ENCODE measurements around the gene CLTCL1. TPM values are rescaled to one million over a fixed set of nuclear protein-coding genes. Genes with fewer than 3 reads are reported as not detected.

Gene CLTCL1
- total RNA-seq, 1 donor from 2014 or later, result 0.73 TPM

- no peak for DNase-seq (ENCODE audit: low spot score)
- Mint-ChIP-seq H3K36me3 (ENCODE audit: low read depth) (no peaks in the 10 kb centered on the region), H3K4me1 (ENCODE audit: low read depth) (peaks cover 35% of the 10 kb centered on the region), H3K9me3 (no peaks in the 10 kb centered on the region), H3K4me3 (peak overlapping the region; percentile 73), H3K27me3 (ENCODE audit: insufficient read depth) (peaks cover 4% of the 10 kb centered on the region), H3K27ac (no peak overlapping the region)
- intact Hi-C loops (cut with micrococcal nuclease), result loop anchor here (2.0 to 5.0 kb wide), 3 partner anchors 70 to 270 kb away; partner anchors contain the start of genes C22orf39 and MRPL40
Observed at GRCh38 chr22:19177164-19178064, 114.1 kb downstream of the CLTCL1 start.

GRCh38 chr22:19176732-19177131, 114.8 kb downstream of the CLTCL1 start:
- peaks cover 1% of the 10 kb centered on the region for H3K27me3 Mint-ChIP-seq (ENCODE audit: insufficient read depth)
- no peak for DNase-seq (ENCODE audit: low spot score)
- intact Hi-C loops (cut with micrococcal nuclease), result loop anchor here (5.0 kb wide), 2 partner anchors 69 to 271 kb away; partner anchors contain the start of gene C22orf39
- no peaks in the 10 kb centered on the region for H3K9me3 Mint-ChIP-seq
- no peak overlapping the region for H3K27ac Mint-ChIP-seq
- H3K4me3 Mint-ChIP-seq, result peak overlapping the region; percentile 73
- H3K4me1 Mint-ChIP-seq (ENCODE audit: low read depth), result peaks cover 33% of the 10 kb centered on the region
- H3K36me3 Mint-ChIP-seq (ENCODE audit: low read depth), result peaks cover 3% of the 10 kb centered on the region

- Mint-ChIP-seq H3K4me1 (ENCODE audit: low read depth) (peaks cover 28% of the 10 kb centered on the region), H3K36me3 (ENCODE audit: low read depth) (peaks cover 3% of the 10 kb centered on the region), H3K4me3 (peak overlapping the region; percentile 73), H3K27me3 (ENCODE audit: insufficient read depth) (no peaks in the 10 kb centered on the region), H3K27ac (no peak overlapping the region), H3K9me3 (no peaks in the 10 kb centered on the region)
- no peak for DNase-seq (ENCODE audit: low spot score)
- intact Hi-C loops (cut with micrococcal nuclease), result loop anchor here (5.0 kb wide), 2 partner anchors 69 to 271 kb away; partner anchors contain the start of gene C22orf39
Observed at GRCh38 chr22:19176175-19176643, 115.3 kb downstream of the CLTCL1 start.

- Mint-ChIP-seq H3K27ac (no peak overlapping the region), H3K4me3 (peak overlapping the region; percentile 65), H3K27me3 (ENCODE audit: insufficient read depth) (no peaks in the 10 kb centered on the region), H3K36me3 (ENCODE audit: low read depth) (peaks cover 6% of the 10 kb centered on the region), H3K4me1 (ENCODE audit: low read depth) (peaks cover 30% of the 10 kb centered on the region), H3K9me3 (no peaks in the 10 kb centered on the region)
- no peak for DNase-seq (ENCODE audit: low spot score)
- intact Hi-C loops (cut with micrococcal nuclease), result loop anchor here (5.0 kb wide), 2 partner anchors 68 to 272 kb away; partner anchors contain the start of gene C22orf39
Observed at GRCh38 chr22:19175602-19176174, 115.8 kb downstream of the CLTCL1 start.

- H3K9me3 Mint-ChIP-seq, result no peaks in the 10 kb centered on the region
- H3K27me3 Mint-ChIP-seq (ENCODE audit: insufficient read depth), result peaks cover 6% of the 10 kb centered on the region
- peaks cover 35% of the 10 kb centered on the region for H3K4me1 Mint-ChIP-seq (ENCODE audit: low read depth)
- intact Hi-C loops (cut with micrococcal nuclease), result loop anchor here (5.0 kb wide), 2 partner anchors 68 to 272 kb away; partner anchors contain the start of gene C22orf39
- no peak overlapping the region for H3K4me3 Mint-ChIP-seq
- DNase-seq (ENCODE audit: low spot score), result no peak
- peaks cover 11% of the 10 kb centered on the region for H3K36me3 Mint-ChIP-seq (ENCODE audit: low read depth)
- H3K27ac Mint-ChIP-seq, result no peak overlapping the region
Observed at GRCh38 chr22:19175026-19175601, 116.4 kb downstream of the CLTCL1 start.

- H3K36me3 Mint-ChIP-seq (ENCODE audit: low read depth), result peaks cover 11% of the 10 kb centered on the region
- H3K27ac Mint-ChIP-seq, result no peak overlapping the region
- no peak for DNase-seq (ENCODE audit: low spot score)
- peaks cover 8% of the 10 kb centered on the region for H3K27me3 Mint-ChIP-seq (ENCODE audit: insufficient read depth)
- peaks cover 33% of the 10 kb centered on the region for H3K4me1 Mint-ChIP-seq (ENCODE audit: low read depth)
- intact Hi-C loops (cut with micrococcal nuclease), result loop anchor here (5.0 kb wide), 2 partner anchors 67 to 273 kb away; partner anchors contain the start of gene C22orf39
- H3K4me3 Mint-ChIP-seq, result peak overlapping the region; percentile 93
- H3K9me3 Mint-ChIP-seq, result no peaks in the 10 kb centered on the region
Observed at GRCh38 chr22:19174106-19175025, 117.2 kb downstream of the CLTCL1 start.

GRCh38 chr22:19173047-19174035, 118.2 kb downstream of the CLTCL1 start:
- H3K4me3 Mint-ChIP-seq, result peak overlapping the region; percentile 93

GRCh38 chr22:19172213-19173046, 119.1 kb downstream of the CLTCL1 start:
- no peak for DNase-seq (ENCODE audit: low spot score)
- H3K4me3 Mint-ChIP-seq, result peak overlapping the region; percentile 93
- H3K4me1 Mint-ChIP-seq (ENCODE audit: low read depth), result peaks cover 29% of the 10 kb centered on the region
- peaks cover 11% of the 10 kb centered on the region for H3K36me3 Mint-ChIP-seq (ENCODE audit: low read depth)
- peak overlapping the region; percentile 97 for H3K27ac Mint-ChIP-seq
- H3K9me3 Mint-ChIP-seq, result no peaks in the 10 kb centered on the region
- intact Hi-C loops (cut with micrococcal nuclease), result no loop called here
- H3K27me3 Mint-ChIP-seq (ENCODE audit: insufficient read depth), result peaks cover 21% of the 10 kb centered on the region

More at GRCh38 chr22:19173047-19174035, 118.2 kb downstream of the CLTCL1 start:
- intact Hi-C loops (cut with micrococcal nuclease), result no loop called here
- DNase-seq (ENCODE audit: low spot score), result no peak
- Mint-ChIP-seq H3K27ac (peak overlapping the region; percentile 97), H3K27me3 (ENCODE audit: insufficient read depth) (peaks cover 17% of the 10 kb centered on the region), H3K36me3 (ENCODE audit: low read depth) (peaks cover 11% of the 10 kb centered on the region), H3K4me1 (ENCODE audit: low read depth) (peaks cover 29% of the 10 kb centered on the region), H3K9me3 (no peaks in the 10 kb centered on the region)

GRCh38 chr22:19169947-19170318, 121.6 kb downstream of the CLTCL1 start:
- Mint-ChIP-seq H3K36me3 (ENCODE audit: low read depth) (peaks cover 11% of the 10 kb centered on the region), H3K9me3 (no peaks in the 10 kb centered on the region), H3K27ac (no peak overlapping the region), H3K4me3 (peak overlapping the region; percentile 93), H3K27me3 (ENCODE audit: insufficient read depth) (peaks cover 24% of the 10 kb centered on the region), H3K4me1 (ENCODE audit: low read depth) (peaks cover 29% of the 10 kb centered on the region)
- DNase-seq (ENCODE audit: low spot score), result no peak
- intact Hi-C loops (cut with micrococcal nuclease), result no loop called here

- Mint-ChIP-seq H3K27me3 (ENCODE audit: insufficient read depth) (peaks cover 24% of the 10 kb centered on the region), H3K27ac (no peak overlapping the region), H3K9me3 (no peaks in the 10 kb centered on the region), H3K36me3 (ENCODE audit: low read depth) (peaks cover 11% of the 10 kb centered on the region), H3K4me1 (ENCODE audit: low read depth) (peaks cover 29% of the 10 kb centered on the region), H3K4me3 (peak overlapping the region; percentile 72)
- no peak for DNase-seq (ENCODE audit: low spot score)
- intact Hi-C loops (cut with micrococcal nuclease), result no loop called here
Observed at GRCh38 chr22:19169002-19169946, 122.2 kb downstream of the CLTCL1 start.

Data from activated T-helper 1 cell treated with anti-CD3 and anti-CD28 coated beads, Interleukin-12 subunit alpha, Interleukin-12 subunit beta, Interleukin-2, Interleukin-4 antibody, amounts not matched to agents 30 ng/mL and 10 ng/mL and 1 ng/mL, durations not matched to agents 14 hours and 24 hours and 36 hours (primary cell).